Measurements from ENCODE around the gene NRCAM.

DNA sequence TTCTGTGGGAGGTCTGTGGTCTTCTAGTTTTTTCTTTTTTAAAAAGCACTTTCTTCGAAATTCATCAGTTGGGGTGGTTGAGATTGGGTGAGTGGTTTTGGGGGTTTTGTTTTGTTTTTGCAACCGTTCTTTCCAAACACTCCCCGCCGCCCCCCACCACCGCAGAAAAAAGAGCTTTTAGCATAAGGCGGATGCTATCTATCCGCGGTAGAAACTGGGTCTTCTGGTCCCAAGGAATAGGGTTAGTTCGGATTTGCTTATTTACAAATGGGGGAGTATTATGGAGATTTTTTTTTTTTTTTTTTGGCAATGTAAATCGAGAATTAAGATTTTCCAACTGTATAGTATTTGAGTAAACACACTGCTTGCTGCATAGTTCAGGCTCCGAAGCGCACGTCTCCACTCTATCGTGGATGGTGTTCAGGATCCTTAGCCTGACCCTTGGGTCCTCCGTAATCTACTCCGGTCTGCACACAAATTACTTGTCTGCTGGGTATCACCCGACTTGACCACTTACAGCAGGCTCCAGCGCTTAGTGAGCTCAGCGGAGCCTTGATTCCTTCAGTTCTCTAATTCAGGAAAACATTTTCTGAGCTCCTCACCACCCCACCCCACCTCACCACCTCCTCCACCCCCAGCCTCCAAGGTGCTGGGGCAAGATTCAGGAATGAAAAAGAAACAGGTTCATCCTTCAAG lies 757 bp upstream of the NRCAM start:
- TF ChIP-seq, protein P1, sequence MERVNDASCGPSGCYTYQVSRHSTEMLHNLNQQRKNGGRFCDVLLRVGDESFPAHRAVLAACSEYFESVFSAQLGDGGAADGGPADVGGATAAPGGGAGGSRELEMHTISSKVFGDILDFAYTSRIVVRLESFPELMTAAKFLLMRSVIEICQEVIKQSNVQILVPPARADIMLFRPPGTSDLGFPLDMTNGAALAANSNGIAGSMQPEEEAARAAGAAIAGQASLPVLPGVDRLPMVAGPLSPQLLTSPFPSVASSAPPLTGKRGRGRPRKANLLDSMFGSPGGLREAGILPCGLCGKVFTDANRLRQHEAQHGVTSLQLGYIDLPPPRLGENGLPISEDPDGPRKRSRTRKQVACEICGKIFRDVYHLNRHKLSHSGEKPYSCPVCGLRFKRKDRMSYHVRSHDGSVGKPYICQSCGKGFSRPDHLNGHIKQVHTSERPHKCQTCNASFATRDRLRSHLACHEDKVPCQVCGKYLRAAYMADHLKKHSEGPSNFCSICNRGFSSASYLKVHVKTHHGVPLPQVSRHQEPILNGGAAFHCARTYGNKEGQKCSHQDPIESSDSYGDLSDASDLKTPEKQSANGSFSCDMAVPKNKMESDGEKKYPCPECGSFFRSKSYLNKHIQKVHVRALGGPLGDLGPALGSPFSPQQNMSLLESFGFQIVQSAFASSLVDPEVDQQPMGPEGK (CRISPR knock-in tag; IDR thresholded peaks at IDR 0.05; ENCODE audit: borderline replicate concordance): no peak
- TF ChIP-seq, protein P2, sequence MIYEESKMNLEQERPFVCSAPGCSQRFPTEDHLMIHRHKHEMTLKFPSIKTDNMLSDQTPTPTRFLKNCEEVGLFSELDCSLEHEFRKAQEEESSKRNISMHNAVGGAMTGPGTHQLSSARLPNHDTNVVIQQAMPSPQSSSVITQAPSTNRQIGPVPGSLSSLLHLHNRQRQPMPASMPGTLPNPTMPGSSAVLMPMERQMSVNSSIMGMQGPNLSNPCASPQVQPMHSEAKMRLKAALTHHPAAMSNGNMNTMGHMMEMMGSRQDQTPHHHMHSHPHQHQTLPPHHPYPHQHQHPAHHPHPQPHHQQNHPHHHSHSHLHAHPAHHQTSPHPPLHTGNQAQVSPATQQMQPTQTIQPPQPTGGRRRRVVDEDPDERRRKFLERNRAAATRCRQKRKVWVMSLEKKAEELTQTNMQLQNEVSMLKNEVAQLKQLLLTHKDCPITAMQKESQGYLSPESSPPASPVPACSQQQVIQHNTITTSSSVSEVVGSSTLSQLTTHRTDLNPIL (CRISPR knock-in tag; IDR thresholded peaks at IDR 0.05; ENCODE audit: low read depth): no peak
- TF ChIP-seq ARNTL (CRISPR knock-in tag; IDR thresholded peaks at IDR 0.05; ENCODE audit: borderline replicate concordance, low read depth) (no peak), SNAI2 (CRISPR knock-in tag; IDR thresholded peaks at IDR 0.05) (no peak), ESRRG (CRISPR knock-in tag; IDR thresholded peaks at IDR 0.05) (no peak), RARB (CRISPR knock-in tag; IDR thresholded peaks at IDR 0.05) (no peak), PPARA (CRISPR knock-in tag; IDR thresholded peaks at IDR 0.05; ENCODE audit: borderline replicate concordance) (no peak), ZNF70 (CRISPR knock-in tag; IDR thresholded peaks at IDR 0.05) (no peak), ZFP3 (CRISPR knock-in tag; IDR thresholded peaks at IDR 0.05) (no peak), ZFP30 (CRISPR knock-in tag; IDR thresholded peaks at IDR 0.05) (no peak), ISL1 (CRISPR knock-in tag; IDR thresholded peaks at IDR 0.05) (no peak), ZNF8 (CRISPR knock-in tag; IDR thresholded peaks at IDR 0.05) (no peak)
- TF ChIP-seq, protein P3, sequence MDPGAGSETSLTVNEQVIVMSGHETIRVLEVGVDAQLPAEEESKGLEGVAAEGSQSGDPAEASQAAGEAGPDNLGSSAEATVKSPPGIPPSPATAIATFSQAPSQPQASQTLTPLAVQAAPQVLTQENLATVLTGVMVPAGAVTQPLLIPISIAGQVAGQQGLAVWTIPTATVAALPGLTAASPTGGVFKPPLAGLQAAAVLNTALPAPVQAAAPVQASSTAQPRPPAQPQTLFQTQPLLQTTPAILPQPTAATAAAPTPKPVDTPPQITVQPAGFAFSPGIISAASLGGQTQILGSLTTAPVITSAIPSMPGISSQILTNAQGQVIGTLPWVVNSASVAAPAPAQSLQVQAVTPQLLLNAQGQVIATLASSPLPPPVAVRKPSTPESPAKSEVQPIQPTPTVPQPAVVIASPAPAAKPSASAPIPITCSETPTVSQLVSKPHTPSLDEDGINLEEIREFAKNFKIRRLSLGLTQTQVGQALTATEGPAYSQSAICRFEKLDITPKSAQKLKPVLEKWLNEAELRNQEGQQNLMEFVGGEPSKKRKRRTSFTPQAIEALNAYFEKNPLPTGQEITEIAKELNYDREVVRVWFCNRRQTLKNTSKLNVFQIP (CRISPR knock-in tag; IDR thresholded peaks at IDR 0.05; ENCODE audit: borderline replicate concordance, low read depth): no peak
- TF ChIP-seq, protein P4, sequence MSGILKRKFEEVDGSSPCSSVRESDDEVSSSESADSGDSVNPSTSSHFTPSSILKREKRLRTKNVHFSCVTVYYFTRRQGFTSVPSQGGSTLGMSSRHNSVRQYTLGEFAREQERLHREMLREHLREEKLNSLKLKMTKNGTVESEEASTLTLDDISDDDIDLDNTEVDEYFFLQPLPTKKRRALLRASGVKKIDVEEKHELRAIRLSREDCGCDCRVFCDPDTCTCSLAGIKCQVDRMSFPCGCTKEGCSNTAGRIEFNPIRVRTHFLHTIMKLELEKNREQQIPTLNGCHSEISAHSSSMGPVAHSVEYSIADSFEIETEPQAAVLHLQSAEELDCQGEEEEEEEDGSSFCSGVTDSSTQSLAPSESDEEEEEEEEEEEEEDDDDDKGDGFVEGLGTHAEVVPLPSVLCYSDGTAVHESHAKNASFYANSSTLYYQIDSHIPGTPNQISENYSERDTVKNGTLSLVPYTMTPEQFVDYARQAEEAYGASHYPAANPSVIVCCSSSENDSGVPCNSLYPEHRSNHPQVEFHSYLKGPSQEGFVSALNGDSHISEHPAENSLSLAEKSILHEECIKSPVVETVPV (CRISPR knock-in tag; IDR thresholded peaks at IDR 0.05): no peak
